H7 (cell line): ENCODE measurements around the gene GPRIN3. TPM values are rescaled to one million over a fixed set of nuclear protein-coding genes. Genes with fewer than 3 reads are reported as not detected.

ENCODE experiments used
- DNase-seq: peaks from one replicate; pipeline ENCODE4 v3.0.0; 2012
- H3K27me3 ChIP-seq: 2 replicates; pipeline ENCODE4 v1.6.0; 2011; ENCODE audit warnings: mild to moderate bottlenecking, low read length; ENCODE audit not compliant: control insufficient read depth, insufficient read depth
- H3K36me3 ChIP-seq: replicated peaks from 2 replicates; pipeline ENCODE4 v1.5.1; 2011; ENCODE audit warnings: low read length; ENCODE audit not compliant: control insufficient read depth, insufficient read depth
- H3K4me3 ChIP-seq: 2 replicates; pipeline ENCODE4 v1.5.1; 2011; ENCODE audit warnings: low read depth, mild to moderate bottlenecking, control low read depth, low read length, moderate library complexity; ENCODE audit not compliant: insufficient read depth
- total RNA-seq: library from RNA; depleted of rRNA; stranded (reverse); fragments of >200 nt; shearing (Covaris generic); gene quantifications from 2 replicates; pipeline ENCODE4 v1.2.3, GENCODE V29; 2014; rRNA removed

The GPRIN3 gene
- 0.42 and 0.44 TPM in 2 replicates for total RNA-seq

DNA sequence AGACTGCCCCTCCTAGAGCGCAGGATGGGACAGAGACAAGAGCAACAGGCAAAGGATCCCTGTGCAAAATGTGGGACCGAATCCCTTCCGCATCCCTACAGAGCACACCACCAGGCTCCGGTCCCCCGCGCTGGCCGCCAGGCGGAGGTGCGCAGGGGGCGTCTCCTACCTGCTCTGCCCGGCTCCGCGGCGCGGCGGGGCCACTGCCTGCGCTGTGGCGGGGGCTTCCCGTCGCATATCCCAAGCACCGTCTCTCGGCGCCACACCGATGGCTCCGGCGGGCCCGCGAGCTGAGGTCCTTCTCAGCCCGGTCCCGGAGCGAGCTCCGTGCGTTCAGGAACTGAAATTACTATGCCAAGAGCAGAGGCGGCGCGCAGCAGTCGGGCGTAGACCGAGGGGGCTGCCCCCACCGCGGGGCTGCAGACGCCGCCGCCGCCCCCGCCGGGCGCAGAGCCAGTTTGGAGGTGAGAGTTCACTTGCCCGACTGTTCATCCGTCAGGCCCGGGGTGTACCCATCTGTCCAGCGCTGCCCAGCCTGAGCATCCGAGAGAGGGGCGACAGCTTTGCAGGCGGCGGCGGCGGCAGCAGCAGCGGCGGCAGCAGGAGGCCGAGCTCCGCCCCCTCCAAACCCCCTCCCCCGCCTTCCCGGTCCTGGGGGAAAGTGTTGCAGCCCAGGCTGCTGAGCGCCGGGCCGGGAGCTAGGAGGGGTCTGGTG, at the start of gene GPRIN3:
TSS of gene GPRIN3 (minus strand) at position 355 of the 715 bp plus-strand sequence. CDS start 57,690 bp downstream, outside the sequence.
- Histone ChIP-seq H3K36me3 (no peaks in the 10 kb centered on the region), H3K27me3 (peaks cover 17% of the 10 kb centered on the region), H3K4me3 (peak within 1 kb of the TSS; percentile 73)

DNA sequence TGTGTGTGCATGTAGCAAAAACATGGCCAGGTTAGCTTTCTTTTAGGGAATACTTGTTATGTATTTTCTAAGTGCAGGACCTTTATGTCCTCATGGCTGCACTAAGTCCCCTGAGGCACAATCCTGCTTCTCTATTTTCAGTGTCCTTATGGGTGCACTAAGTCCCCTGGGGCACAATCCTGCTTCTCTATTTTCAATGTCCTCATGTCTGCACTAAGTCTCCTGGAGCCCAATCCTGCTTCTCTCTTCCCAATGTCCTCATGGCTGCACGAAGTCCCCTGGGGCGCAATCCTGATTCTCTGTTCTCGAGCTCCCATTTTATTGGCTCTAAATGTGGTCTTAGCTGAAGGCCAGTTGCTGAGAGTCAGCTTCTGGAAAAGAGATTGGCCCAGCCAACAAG, 49.7 kb upstream of the GPRIN3 start:
- no peaks in the 10 kb centered on the region for H3K36me3 ChIP-seq
- DNase-seq = no peak
- no peak overlapping the region for H3K4me3 ChIP-seq
- H3K27me3 ChIP-seq = no peaks in the 10 kb centered on the region

More for the DNA sequence above, at the start of gene GPRIN3:
- DNase-seq = peak; percentile 85

GRCh38 chr4:89356086-89356485, 48.5 kb upstream of the GPRIN3 start:
- Histone ChIP-seq H3K36me3 (no peaks in the 10 kb centered on the region), H3K27me3 (no peaks in the 10 kb centered on the region), H3K4me3 (no peak overlapping the region)
- DNase-seq = no peak

DNA sequence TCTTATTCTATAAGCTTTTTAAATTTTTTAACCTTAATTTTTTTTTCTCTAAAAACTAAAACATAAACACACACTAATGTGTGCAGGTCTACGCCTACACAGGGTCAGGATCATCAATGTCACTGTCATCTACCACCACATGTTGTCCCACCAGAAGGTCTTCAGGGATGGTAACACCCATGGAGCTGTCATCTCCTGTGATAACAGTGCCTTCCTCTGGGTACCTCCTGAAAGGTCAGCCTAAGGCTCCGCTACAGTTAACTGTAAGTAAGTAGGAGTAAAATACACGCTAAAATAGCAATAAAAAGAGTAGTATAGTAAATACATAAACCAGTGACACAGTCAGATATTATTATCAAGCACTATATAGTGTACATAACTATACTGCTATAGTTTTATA, 45.9 kb upstream of the GPRIN3 start:
- no peaks in the 10 kb centered on the region for H3K27me3 ChIP-seq
- H3K4me3 ChIP-seq = no peak overlapping the region
- no peak for DNase-seq
- no peaks in the 10 kb centered on the region for H3K36me3 ChIP-seq

GRCh38 chr4:89352541-89352940, 44.9 kb upstream of the GPRIN3 start:
- Histone ChIP-seq H3K27me3 (no peaks in the 10 kb centered on the region), H3K36me3 (no peaks in the 10 kb centered on the region)

DNA sequence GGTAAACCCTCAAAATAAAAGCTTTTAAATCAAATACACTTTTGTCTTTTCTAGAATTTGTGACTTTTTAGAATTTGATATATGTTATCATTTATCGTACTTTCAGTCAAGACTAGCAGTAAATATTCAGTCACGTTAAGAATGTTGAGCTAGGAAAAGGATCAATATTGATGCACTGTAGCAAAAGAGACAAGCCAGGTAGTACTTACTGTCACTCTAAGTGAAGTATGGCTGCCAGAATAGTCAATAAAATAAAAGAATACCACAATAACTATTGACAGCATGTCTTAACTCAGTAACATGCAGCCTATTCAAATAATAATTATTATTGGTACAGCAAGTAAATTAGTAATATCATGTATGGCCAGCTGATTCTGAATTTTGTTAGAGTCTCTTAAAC, 43.6 kb upstream of the GPRIN3 start:
- no peaks in the 10 kb centered on the region for H3K36me3 ChIP-seq
- no peaks in the 10 kb centered on the region for H3K27me3 ChIP-seq
- no peak overlapping the region for H3K4me3 ChIP-seq
- DNase-seq = no peak

More at GRCh38 chr4:89352541-89352940, 44.9 kb upstream of the GPRIN3 start:
- DNase-seq = no peak
- H3K4me3 ChIP-seq = no peak overlapping the region

GRCh38 chr4:89347363-89348025, 39.9 kb upstream of the GPRIN3 start:
- Histone ChIP-seq H3K36me3 (no peaks in the 10 kb centered on the region), H3K27me3 (no peaks in the 10 kb centered on the region), H3K4me3 (no peak overlapping the region)
- no peak for DNase-seq

DNA sequence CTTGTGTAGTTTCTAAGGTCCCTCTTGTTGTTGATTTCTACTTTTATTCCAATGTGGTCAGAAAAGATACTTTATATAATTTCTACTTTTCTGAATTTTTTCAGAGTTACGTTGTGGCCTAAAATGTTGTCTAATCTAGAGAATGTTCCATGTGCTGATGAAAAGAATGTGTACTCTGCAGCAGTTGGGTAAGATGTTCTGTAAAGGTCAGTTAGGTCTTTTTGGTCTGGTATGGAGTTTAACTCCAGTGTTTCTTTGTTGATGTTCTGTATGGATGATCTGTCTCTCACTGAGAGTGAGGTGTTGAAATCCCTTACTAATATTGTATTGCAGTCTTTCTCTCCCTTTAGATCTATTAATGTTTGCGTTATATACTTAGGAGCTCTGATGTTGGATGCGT, 37.0 kb upstream of the GPRIN3 start:
- Histone ChIP-seq H3K4me3 (no peak overlapping the region), H3K27me3 (no peaks in the 10 kb centered on the region), H3K36me3 (no peaks in the 10 kb centered on the region)
- DNase-seq = no peak

DNA sequence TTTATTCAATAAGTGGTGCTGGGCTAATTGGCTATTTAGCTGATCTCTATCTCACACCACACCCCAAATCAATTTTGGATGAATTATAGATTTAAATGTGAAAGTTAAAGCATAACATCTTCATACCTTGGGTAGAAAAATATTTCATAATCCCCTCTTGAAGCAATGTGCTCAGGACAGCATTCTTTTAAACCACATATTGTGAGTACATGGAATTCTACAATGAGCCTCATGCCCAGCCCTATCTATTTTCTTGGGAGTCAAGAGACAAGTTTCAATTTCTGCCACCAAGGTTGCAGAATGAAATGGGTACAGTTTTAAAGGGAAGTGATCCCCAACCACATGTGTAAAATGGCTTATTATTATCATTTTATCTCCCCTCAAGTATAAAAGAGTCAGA, 30.6 kb upstream of the GPRIN3 start:
- no peaks in the 10 kb centered on the region for H3K36me3 ChIP-seq
- DNase-seq = no peak
- H3K27me3 ChIP-seq = no peaks in the 10 kb centered on the region; the same call in 1 of the 2 replicates
- no peak overlapping the region for H3K4me3 ChIP-seq

- no peak overlapping the region for H3K4me3 ChIP-seq
- H3K36me3 ChIP-seq = no peaks in the 10 kb centered on the region
- no peaks in the 10 kb centered on the region; the same call in 1 of the 2 replicates for H3K27me3 ChIP-seq
Observed at GRCh38 chr4:89337681-89338080, 30.1 kb upstream of the GPRIN3 start.

GRCh38 chr4:89336818-89337420, 29.3 kb upstream of the GPRIN3 start:
- no peak for DNase-seq
- Histone ChIP-seq H3K36me3 (no peaks in the 10 kb centered on the region), H3K4me3 (no peak overlapping the region), H3K27me3 (no peaks in the 10 kb centered on the region; the same call in 1 of the 2 replicates)

More at GRCh38 chr4:89337681-89338080, 30.1 kb upstream of the GPRIN3 start:
- DNase-seq = no peak

DNA sequence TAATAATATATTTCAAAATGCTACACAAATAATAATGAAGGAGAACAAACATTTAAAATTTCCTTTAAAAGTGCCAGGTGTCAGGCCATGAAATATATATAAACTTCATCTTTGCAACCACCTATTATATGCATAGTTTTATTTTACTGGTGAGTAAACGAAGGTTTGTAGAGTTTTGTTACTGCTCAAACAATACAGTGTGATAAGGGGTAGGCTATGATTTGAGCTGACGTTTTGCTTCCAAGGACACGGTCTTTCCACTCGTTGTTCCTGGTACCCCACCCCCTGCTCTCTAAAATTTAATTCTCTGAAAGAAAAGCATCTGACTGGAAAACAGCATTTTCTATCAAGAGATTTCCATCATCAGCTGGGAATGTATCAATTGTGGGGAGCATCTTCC, 27.2 kb upstream of the GPRIN3 start:
- Histone ChIP-seq H3K4me3 (no peak overlapping the region), H3K36me3 (no peaks in the 10 kb centered on the region), H3K27me3 (no peaks in the 10 kb centered on the region; the same call in 1 of the 2 replicates)
- no peak for DNase-seq

- Histone ChIP-seq H3K4me3 (no peak overlapping the region), H3K27me3 (no peaks in the 10 kb centered on the region; the same call in 1 of the 2 replicates), H3K36me3 (no peaks in the 10 kb centered on the region)
- DNase-seq = no peak
Observed at GRCh38 chr4:89334311-89334710, 26.7 kb upstream of the GPRIN3 start.

DNA sequence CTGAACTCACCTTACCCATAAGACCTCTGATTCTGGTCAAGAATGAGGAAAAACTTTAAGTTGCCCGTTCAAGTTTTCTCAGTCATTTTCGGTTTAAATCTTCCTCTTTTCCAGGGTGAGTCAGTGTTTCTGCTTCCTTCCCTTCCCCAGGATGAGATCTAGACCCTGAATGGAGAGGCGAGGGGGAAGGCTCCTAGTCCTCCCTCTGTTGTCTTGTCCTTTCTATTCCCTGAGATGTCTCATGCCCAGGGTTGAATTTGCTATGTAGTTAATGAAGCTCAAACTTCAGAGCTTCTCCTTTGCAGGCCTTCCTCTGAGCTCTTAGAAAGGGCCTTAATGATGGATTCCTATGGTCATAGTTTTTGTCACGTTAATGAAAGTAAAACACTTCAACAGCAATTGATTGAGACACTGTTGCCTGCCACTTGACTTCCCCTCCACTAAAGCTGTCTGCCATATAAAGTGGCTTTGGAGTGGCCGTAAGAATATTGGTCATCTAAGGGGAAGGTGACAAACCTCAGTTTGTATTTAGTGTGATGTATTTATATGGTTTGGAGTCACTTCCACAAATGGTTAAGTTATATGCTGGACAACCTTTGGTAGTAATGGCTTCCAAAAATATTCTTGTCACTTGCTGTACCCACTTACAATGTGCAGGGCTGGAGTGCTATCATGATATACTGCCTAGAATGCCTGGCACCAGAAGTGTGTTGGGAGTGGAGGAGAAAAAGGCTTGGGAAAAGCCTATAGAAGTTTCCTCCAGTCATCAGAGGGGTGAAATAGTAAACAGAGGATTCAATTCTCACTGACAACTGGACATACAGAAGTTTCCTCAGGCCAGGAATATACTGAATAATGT, 24.3 kb upstream of the GPRIN3 start:
- Histone ChIP-seq H3K36me3 (no peaks in the 10 kb centered on the region), H3K4me3 (no peak overlapping the region), H3K27me3 (no peaks in the 10 kb centered on the region)
- no peak for DNase-seq
